Mesothelial cell of epicardium (in vitro differentiated cells): Measurements from ENCODE around the gene TMEM250. TPM values are rescaled to one million over a fixed set of nuclear protein-coding genes. Genes with fewer than 3 reads are reported as not detected.

Source experiments
- DNase-seq, 2 experiments: peaks; one replicate each; pipeline ENCODE4 v3.0.0; 2021; ENCODE audit warnings: low spot score in 2 of 2; ENCODE audit not compliant: unreplicated experiment in 2 of 2
- H3K27ac Mint-ChIP-seq: 2 replicates; pipeline ENCODE4 v1.8.0; 2021; ENCODE audit warnings: mixed read lengths
- H3K27me3 Mint-ChIP-seq: 2 replicates; pipeline ENCODE4 v1.8.0; 2021; ENCODE audit warnings: low read depth, mixed read lengths
- H3K36me3 Mint-ChIP-seq: 2 replicates; pipeline ENCODE4 v1.8.0; 2021; ENCODE audit warnings: mixed read lengths
- H3K4me1 Mint-ChIP-seq: 2 replicates; pipeline ENCODE4 v1.8.0; 2021; ENCODE audit warnings: mixed read lengths
- H3K4me3 Mint-ChIP-seq: 2 replicates; pipeline ENCODE4 v1.8.0; 2021; ENCODE audit warnings: mild to moderate bottlenecking, moderate library complexity, mixed read lengths
- H3K9me3 Mint-ChIP-seq: 2 replicates; pipeline ENCODE4 v1.8.0; 2021; ENCODE audit warnings: mixed read lengths
- CTCF ChIP-seq: fragments of 200-600 bp; sonication (generic); IDR thresholded peaks from one replicate; pipeline ENCODE4 v1.5.0; 2021; ENCODE audit warnings: antibody characterized with exemption; ENCODE audit not compliant: unreplicated experiment
- total RNA-seq: library from RNA; stranded (reverse); gene quantifications from 3 replicates; pipeline ENCODE4 v1.2.1, GENCODE V29; 2021

TMEM250 gene
- total RNA-seq, 1 donor from 2014 or later = 35.3 TPM

DNA sequence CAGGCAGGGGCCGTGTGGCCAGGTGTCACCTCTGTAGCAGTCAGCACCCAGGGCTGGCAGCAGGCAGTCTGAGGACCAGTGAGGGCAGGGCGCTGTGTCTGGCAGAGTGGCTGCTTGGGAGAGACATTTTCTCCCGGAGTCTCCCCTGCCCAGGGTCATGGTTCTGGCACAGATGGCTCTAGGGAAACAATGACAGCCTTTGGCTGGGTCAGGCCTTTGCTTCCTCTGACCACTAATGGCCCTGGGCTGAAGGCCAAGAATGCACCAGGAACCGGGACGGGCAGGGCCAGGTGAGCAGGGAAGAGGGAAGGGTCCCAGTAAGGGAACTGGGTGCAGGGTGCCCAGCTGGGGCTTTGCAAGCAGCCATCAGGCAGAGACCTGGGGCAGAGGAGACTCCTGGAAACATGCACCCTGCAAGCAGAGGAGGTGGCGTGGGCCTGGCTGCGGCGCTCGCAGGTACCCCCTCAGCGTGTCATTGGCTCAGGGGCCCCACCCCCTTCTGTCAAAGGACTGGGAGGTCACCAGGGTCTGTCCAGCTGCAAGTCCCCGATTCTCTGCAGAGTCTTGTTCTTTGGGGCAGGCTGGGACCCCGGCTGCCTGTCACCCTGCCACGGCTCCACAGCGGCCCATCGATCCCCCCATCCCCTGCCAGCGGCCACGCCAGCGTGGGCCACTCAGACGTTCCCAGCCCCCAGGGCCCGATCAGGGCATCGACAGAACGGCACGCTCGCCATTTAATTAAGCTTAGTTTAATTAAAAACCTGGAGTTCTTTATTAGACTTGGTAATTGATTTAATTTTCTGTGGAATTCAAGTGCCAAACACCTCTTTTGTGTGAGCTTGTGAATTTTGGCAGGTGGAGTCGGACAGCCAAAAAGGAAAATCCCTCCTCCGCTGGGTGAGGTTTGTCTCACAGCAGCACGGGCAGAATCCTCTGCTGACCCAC, 18.9 kb upstream of the TMEM250 start:
- peaks cover 44% of the 10 kb centered on the region for H3K27me3 Mint-ChIP-seq
- H3K36me3 Mint-ChIP-seq = no peaks in the 10 kb centered on the region
- TF ChIP-seq CTCF = no peak
- H3K4me1 Mint-ChIP-seq = peaks cover 5% of the 10 kb centered on the region
- no peak overlapping the region for H3K27ac Mint-ChIP-seq
- no peak overlapping the region for H3K4me3 Mint-ChIP-seq
- no peak for DNase-seq
- no peaks in the 10 kb centered on the region for H3K9me3 Mint-ChIP-seq

DNA sequence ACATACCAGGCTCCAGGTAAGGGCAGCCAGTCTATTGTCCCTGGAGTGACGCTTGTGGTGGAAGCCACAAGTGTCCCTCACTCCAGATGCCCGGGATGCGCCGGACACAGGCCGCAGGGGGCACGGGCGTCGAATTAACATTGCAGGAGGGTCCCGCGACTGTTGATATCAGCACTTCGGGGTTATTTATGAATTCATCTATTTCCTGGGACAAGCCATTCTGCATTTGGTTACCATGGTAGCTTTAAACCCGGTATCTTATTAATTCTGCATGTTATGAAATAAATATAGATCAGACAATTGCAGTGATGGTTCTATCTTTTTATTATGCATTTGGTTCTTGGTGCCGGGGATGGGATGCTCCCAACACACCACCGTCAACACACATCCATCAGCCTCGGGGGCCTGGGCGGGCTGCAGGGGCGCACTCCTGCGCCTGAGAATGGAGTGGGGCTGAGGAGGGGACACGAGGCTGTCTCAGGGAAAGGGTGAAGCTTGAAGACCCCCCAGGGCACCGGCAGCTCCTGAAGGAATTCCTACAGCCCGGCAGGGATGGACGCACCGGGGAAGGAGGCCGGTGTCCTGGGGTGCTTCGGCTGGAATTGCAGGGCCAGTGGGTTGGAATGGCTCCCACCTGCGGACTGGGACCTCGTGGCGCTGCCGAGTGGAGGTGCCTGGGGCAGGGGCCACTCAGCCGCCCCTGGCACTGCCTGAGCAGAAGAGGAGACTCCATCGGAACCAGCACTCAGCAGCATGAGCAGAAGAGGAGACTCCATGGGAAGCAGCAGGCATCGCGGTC, 17.7 kb upstream of the TMEM250 start:
- H3K9me3 Mint-ChIP-seq = no peaks in the 10 kb centered on the region
- peaks cover 5% of the 10 kb centered on the region for H3K4me1 Mint-ChIP-seq
- H3K27ac Mint-ChIP-seq = no peak overlapping the region
- H3K27me3 Mint-ChIP-seq = peaks cover 51% of the 10 kb centered on the region
- H3K36me3 Mint-ChIP-seq = no peaks in the 10 kb centered on the region
- H3K4me3 Mint-ChIP-seq = no peak overlapping the region
- no peak for DNase-seq
- TF ChIP-seq CTCF = no peak

DNA sequence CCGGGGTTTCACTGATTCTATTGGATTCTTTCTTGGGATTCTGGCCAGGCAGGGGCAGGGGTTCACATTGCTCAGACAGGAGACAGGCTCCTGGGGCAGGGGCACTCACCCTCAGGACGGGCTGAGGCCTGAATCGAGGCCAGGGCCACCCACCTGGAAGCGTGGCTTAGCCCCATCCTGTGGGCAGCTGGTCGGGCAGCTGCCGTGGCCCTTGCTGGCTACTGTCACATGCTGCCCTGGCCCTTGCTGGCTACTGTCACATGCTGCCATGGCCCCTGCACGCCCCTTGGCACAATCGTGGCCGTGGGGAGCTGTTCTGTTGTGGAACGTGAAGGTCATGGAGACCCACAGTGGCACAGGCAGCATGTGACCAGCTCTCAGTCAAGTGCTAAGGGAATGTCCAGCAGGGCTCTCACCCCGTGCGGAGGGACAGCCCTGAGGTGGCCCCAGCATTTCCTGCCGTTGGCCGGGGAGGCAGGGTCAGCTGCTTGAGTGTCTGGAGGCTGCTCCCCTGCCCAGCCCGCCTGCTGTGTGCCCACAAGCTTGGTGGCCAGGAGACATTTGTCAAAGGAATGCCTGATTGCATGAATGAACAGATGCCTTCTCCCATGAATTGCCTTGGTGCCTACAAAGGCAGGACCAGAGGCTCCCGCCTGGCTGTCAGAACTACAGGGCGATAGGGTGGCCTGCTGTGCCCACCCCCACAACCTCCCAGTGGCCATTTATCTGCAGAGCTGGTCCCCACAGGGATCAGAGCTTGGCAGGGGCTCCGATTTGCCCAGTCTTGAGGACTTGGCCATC, 16.9 kb upstream of the TMEM250 start:
- TF ChIP-seq CTCF = no peak
- Mint-ChIP-seq H3K36me3 (no peaks in the 10 kb centered on the region), H3K27ac (no peak overlapping the region), H3K9me3 (no peaks in the 10 kb centered on the region), H3K27me3 (peaks cover 55% of the 10 kb centered on the region), H3K4me1 (peaks cover 9% of the 10 kb centered on the region), H3K4me3 (no peak overlapping the region)
- no peak for DNase-seq

DNA sequence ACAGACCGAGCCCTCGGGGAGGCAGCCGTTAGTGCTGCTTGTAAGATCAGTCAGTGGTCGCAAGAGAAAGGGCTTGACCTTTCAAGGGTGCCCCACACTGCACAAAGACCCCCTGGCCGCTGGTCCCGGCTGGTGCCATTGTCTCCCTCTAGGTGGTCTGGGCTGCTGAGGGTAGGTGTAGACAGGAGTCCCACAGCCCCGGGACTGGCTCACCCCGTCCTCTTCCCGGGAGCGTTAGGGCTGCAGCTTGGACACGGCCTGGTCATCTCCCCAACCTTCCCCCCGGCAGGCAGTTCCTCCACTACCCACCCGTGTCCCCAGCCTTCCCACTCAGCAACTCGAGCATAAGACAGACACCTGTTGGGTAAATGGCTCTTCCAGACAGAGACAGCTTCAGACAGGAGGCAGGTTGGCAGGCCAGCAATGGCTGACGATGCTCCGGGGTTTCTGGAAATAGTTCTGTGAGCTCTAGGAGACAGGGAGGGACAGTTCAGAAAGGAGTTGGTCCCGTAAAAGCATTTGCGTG, 15.3 kb upstream of the TMEM250 start:
- H3K27ac Mint-ChIP-seq = no peak overlapping the region
- peaks cover 9% of the 10 kb centered on the region for H3K4me1 Mint-ChIP-seq
- no peaks in the 10 kb centered on the region for H3K9me3 Mint-ChIP-seq
- peak overlapping the region; percentile 61 for H3K4me3 Mint-ChIP-seq
- no peak for TF ChIP-seq CTCF
- no peaks in the 10 kb centered on the region for H3K36me3 Mint-ChIP-seq
- no peak for DNase-seq
- H3K27me3 Mint-ChIP-seq = peaks cover 66% of the 10 kb centered on the region
